GM20431 (cell line): Measurements from ENCODE around the gene HMGN3.
"Not testable (repeated sequence)": the region's sequence is repeated elsewhere in the genome, so short reads cannot be mapped to it uniquely, and the experiment has no call there.

Experiments
- in situ Hi-C: fragments of 300-500 bp; cut with MseI, MboI; formaldehyde crosslinking; loops from one replicate; pipeline ENCODE4 v1.15.0; 2020; ENCODE audit warnings: low sequenced_read_pairs; ENCODE audit not compliant: unreplicated experiment

Gene HMGN3

DNA sequence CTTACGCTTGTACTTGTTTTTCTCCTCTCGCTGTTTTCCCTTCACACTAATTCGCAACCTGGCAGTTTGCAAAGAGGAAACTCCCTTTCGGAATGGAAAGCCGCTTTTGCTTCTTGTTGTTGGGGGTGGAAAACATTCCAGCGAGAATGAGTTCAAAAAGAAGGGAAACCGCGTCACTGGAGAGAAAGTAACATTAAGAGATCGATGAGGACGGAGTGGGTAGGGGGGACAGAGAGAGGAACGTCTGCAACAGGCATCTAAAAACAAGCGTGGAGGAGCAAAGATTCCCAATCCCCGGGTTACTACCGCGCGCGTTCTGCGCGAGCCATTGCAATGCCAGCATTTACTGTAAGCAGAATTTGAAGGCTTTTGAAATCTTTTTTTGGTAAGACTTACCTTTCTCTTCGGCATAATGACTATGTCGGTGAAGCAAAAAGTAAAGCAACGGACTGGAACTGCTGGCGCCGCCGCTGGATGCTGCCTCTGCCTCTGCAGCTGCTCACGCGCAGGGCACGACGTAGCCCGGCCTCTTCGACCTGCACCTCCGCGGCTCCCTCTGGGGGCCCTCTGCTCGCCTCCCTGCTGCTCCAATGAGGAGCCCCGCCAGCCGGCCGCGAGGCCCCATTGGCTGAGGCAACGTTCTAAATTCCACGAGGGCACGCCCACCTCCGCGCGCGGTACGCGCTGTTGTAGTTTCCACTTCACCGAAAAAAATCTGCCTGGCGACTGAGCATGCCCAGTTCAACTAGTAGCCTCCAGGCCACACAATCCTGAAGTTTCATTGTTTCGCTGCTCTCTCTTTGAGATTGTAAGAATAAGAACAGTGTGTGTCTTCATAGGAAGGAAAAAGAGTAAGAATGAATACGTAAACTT is at the start of gene HMGN3:
TSS of gene HMGN3 (minus strand) at position 533 of the 873 bp plus-strand sequence.
- in situ Hi-C loops = no loop called here

GRCh38 chr6:79280756-79281155 is 46.3 kb upstream of the HMGN3 start:
- in situ Hi-C loops = no loop called here

- in situ Hi-C loops = no loop called here
These were observed 42.6 kb upstream of the HMGN3 start for GRCh38 chr6:79277109-79277508.

DNA sequence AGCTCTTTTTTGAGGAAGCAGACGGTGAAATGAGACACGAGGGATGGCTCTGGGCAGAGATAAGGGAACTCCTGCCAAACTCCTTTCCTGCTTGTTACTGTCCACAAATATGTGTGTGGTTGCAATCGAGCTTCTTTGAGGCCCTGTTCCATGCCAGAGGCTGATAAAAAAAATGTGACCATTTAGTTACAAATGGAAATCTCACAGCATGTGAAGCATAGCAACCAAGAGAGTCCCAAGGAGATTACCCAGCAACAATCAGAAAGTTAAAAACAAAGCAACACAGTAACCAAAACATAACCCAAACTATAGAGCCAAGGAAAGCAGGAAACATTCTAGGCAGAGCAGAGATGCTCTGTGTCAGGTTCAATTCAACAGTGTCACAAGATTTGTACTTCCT is 35.4 kb upstream of the HMGN3 start:
- in situ Hi-C loops = no loop called here

GRCh38 chr6:79267128-79267527 is 32.6 kb upstream of the HMGN3 start:
- in situ Hi-C loops = no loop called here

- in situ Hi-C loops = no loop called here
These were observed 31.6 kb upstream of the HMGN3 start for GRCh38 chr6:79266051-79266450.

DNA sequence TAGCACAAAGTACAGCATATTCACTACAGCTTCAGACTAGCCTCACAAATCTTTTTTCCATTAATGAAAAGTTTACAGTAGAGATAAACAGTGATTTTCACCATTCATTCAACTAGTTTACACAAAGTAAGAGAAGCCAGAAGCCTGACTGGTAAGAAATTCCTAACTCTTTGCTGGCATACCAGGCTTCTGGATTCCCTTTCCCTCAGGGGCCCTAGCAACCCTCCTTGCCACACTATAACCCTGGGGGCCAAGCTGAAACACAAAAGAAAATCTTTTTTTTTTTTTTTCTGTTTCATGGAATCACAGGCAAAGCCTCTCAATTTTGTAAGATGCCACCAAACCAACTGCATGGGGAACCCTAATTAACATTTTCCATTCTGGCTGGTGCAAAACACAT is 28.9 kb upstream of the HMGN3 start:
- in situ Hi-C loops = no loop called here

DNA sequence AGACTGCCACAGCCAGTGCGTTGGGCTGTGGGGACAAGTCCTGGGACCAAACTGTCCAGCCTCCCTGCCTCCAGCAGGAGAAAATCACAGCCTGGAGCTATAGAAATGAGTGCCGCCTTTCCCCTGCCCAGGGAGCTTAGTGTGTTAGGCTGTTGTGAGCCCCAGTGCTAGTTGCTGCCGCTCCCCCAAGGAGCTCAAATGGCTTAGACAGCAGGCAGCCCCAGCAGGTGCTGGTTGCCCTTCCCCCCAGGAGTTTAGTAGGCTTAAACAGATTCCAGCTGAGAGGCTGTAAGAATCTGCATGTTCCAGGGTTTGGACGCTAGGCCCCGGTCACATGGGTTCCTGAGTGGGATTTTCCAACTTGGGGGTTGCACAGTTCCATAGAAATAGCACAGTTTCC is 27.2 kb upstream of the HMGN3 start:
- in situ Hi-C loops = no loop called here

DNA sequence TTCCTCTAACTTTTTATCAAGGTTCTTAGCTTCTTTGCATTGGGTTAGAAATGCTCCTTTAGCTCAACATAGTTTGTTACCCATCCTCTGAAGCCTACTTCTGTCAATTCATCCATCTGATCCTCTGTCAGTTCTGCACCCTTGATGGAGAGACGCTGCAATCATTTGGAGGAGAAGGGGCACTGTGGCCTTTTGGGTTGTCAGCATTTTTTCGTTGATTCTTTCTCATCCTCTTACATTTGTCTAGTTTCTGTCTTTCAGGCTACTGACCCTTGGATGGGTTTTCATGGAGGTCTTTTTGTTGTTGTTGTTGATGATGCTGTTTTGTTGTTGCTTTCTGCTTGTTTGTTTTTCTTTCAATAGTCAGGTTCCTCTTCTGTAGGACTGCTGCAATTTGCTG is 26.3 kb upstream of the HMGN3 start:
- in situ Hi-C loops = no loop called here

GRCh38 chr6:79257381-79258205 is 23.1 kb upstream of the HMGN3 start:
- in situ Hi-C loops = no loop called here

DNA sequence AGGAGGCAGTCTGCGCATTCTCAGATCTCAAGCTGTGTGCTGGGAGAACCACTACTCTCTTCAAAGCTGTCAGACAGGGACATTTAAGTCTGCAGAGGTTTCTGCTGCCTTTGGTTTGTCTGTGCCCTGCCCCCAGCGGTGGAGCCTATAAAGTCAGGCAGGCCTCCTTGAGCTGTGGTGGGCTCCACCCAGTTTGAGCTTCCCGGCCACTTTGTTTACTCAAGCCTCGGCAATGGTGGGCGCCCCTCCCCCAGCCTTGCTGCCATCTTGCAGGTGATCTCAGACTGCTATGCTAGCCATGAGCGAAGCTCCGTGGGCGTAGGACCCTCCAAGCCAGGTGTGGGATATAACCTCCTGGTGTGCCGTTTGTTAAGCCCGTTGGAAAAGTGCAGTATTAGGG is 22.3 kb upstream of the HMGN3 start:
- in situ Hi-C loops = not testable (repeated sequence)

GRCh38 chr6:79255086-79255485 is 20.6 kb upstream of the HMGN3 start:
- in situ Hi-C loops = not testable (repeated sequence)

DNA sequence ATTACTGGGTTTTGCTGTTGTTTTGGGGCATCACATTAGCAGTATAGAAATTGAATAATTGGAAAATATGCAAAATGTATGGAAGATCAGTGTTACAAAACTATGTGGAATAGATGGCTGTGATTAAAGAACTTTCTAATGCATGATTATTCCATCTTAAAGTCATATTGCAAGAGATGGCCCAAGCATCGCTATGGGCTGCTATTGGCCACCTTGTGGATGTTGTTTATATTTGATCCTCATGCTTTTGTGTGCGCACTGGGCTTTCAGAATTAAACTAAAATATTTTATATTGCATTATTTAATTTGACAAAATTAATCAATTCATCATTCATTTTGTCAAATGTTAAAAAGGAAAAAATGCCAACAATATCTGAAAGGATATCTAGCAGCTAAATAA is 16.1 kb upstream of the HMGN3 start:
- in situ Hi-C loops = no loop called here

DNA sequence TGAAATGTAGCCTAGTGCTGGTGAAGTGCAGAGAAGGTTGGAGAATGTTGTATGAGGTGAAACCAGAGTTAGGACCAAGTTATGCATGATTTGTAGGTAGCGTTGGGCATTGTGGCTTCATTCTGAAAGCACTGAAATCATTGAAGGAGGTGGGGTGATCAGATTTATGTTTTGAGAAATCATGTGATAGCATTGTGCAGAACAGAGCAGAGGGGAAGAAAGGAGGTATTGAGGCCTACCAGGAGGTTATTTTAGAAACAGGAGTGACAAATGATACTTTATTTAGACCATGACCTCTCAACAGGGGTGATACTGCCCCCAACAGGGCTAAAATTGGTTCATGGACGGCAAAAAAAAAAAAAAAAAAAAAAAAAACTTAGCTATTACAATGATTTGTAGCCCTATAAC is 15.6 kb upstream of the HMGN3 start:
- in situ Hi-C loops = no loop called here

DNA sequence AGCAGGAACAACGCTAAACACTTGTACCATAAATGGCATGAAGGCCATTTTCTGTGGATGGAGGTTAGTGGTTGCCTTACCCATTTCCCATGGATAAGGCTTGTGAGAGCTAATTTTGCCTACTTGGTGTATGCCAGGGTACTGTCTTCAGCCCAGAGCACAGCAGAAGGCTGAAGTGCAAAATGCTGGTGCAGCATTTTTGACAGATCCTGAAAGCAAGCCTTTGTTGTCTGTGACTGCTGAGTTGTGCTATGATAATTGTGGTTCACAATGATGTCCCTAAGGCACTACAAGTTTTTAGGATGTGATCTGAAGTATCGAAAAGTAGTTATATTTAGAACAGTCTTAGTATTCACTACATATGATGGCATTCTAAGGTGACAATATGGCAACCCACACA is 14.7 kb upstream of the HMGN3 start:
- in situ Hi-C loops = no loop called here

DNA sequence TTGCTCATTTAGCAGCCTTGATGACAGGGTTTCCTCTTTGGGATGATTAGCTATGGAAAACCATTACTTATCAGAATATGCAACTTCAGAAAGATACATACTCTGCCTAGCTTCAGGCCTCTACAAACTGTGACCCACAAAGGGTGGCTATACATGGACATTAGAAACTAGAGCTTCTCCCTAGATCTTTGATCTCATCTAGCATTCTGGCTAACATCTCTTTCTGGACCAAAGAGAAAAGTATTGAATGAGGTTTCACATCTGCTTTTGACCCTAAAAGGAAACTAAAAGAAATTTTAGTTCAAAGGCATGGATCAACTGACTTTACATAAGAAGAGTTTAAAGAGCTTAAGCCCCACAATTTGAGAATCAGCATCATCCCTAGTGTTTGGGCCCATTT is 12.4 kb upstream of the HMGN3 start:
- in situ Hi-C loops = no loop called here

DNA sequence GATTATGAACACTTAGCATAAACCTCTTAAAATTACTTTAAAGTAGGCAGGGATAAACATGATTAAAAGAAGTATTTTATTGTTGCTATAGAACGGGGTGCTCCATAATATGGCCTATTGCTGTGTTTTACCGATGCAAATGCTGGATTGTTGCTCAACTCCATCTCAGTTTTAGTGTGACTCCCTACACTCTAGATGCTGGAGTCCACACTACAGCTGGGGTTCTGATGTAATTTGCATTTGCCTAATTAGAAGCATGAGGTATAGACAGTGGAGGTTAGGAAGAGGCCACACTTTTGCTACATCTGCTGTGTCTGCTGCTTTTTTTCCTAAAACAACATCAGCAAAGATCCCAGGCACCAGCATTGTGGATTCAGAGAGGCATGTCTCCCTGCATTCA is 6.7 kb upstream of the HMGN3 start:
- in situ Hi-C loops = no loop called here

GRCh38 chr6:79240509-79240908 is 6.0 kb upstream of the HMGN3 start:
- in situ Hi-C loops = no loop called here

DNA sequence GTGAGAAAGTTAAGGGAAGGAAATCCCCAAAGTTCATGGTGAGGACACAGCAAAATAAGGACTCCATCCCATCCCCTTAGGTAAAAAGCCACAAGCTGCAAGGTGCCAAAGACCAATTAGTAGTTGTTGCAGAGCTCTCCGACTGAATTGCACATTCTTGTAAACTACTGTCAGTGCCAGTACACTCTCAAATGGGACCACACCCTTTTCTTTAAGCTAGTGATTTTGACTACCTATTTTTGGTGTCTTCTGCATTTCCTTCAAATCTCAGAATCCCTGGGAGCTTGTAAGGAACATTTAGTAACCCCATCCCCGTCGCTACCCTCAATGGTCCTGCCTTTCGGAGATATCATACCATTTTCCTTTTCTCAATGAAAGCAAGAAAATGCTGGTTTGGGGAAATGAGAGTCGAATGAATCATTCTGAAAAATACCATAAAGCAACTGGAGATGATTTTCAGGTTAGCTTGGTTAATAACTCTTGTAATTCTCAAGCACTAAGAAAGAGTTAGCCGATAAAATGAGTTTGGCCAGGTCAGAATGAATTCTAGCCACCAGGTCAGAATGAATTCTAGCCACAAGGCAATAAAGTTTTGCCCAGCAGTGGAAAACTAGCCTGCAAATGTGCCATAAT is 5.2 kb upstream of the HMGN3 start:
- in situ Hi-C loops = no loop called here

GRCh38 chr6:79238919-79239318 is 4.4 kb upstream of the HMGN3 start:
- in situ Hi-C loops = no loop called here

GRCh38 chr6:79236711-79237110 is 2.2 kb upstream of the HMGN3 start:
- in situ Hi-C loops = no loop called here
